ENCODE results near the gene ME3.
"Not testable (repeated sequence)": the region's sequence is repeated elsewhere in the genome, so short reads cannot be mapped to it uniquely, and the experiment has no call there.

ME3 gene

DNA sequence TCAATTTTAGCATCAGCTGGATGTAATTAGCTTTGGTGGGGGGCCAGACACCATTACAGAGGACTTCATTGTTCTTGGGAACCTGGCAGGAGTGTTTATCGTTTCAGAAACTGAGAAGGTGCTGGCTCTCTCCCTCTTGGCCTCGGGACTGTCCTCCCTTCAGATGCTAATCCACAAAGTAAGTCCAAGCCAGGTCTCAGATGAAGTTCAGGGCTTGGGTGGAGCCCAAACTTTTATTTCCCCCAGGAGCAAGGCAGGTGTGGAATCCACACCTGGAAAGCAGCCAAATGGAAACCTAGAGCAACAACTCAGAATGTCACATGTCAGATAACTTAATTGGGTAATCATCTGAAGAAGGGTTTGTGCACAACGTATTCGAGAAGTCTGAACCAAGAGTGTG, 119.2 kb downstream of the ME3 start:
- DNase-seq (ENCODE audit: low spot score in 2 of 2) (no peak), ATAC-seq (ENCODE audit: low read depth) (no peak)
- Mint-ChIP-seq H3K36me3 (no peaks in the 10 kb centered on the region), H3K27ac (no peak overlapping the region), H3K9me3 (no peaks in the 10 kb centered on the region), H3K4me3 (no peak overlapping the region), H3K4me1 (no peaks in the 10 kb centered on the region), H3K27me3 (peaks cover 5% of the 10 kb centered on the region)

DNA sequence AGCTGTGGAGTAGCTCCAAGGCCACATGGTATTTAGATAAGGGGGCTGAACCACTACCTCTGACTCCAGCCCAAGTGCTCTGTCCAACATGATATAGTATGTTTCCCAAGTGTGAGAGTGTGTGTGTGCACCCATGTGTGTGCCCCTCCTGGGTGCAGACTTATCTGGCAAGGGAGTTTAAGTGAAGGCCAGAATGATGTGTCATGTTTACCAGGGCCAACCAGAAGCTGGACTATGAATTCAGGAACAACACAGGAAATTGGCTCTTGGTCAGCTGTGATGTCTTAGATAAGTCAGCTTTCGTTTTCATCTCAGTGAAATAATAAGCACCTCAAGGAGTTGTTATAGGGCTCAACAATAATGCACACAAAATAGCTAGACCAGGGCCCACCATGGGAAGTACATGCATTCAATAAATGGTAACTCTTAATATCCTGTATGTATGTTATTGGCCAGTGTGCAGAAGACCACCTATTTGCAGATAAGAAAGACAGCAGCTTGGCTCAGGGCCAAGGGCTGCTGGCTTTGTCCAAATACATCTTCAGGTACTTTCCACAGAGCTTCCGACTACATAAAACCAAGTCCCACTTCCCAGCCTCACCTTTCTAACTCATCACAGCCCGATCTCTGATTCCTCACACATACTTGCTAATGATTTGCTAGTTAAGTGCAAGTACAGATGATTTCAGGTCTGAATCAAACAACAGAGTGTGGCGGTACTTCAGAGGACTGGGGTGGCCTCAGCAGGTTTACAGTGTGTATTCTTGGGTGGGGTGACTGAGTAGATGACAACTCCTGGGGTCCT, 120.9 kb downstream of the ME3 start:
- no peak for DNase-seq (ENCODE audit: low spot score in 2 of 2)
- Mint-ChIP-seq H3K27me3 (peaks cover 5% of the 10 kb centered on the region), H3K4me1 (no peaks in the 10 kb centered on the region), H3K27ac (no peak overlapping the region), H3K4me3 (no peak overlapping the region), H3K9me3 (no peaks in the 10 kb centered on the region), H3K36me3 (no peaks in the 10 kb centered on the region)
- no peak for ATAC-seq (ENCODE audit: low read depth)

DNA sequence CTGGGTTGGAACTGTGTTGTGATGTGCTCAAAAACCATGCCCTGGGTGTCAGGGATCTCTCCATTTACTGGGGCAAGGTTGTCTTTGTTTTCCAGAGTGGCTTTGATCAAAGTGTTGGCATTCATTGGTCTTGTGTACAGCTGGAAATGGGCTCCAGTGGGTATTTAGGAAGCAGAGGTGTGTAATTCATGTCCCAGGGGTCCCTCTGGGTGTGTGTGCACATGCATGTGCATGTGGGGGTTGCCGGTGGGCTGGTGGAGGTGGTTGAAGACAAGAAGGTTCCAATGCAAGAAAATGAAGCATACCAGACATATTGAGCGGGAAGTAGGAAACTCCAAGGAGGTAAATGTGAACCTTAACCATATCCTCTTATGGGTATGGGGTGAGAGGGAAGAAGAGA, 121.7 kb downstream of the ME3 start:
- no peaks in the 10 kb centered on the region for H3K9me3 Mint-ChIP-seq
- peaks cover 5% of the 10 kb centered on the region for H3K27me3 Mint-ChIP-seq
- no peaks in the 10 kb centered on the region for H3K36me3 Mint-ChIP-seq
- no peak for ATAC-seq (ENCODE audit: low read depth)
- no peaks in the 10 kb centered on the region for H3K4me1 Mint-ChIP-seq
- H3K4me3 Mint-ChIP-seq = no peak overlapping the region
- H3K27ac Mint-ChIP-seq = no peak overlapping the region
- DNase-seq (ENCODE audit: low spot score in 2 of 2) = no peak

DNA sequence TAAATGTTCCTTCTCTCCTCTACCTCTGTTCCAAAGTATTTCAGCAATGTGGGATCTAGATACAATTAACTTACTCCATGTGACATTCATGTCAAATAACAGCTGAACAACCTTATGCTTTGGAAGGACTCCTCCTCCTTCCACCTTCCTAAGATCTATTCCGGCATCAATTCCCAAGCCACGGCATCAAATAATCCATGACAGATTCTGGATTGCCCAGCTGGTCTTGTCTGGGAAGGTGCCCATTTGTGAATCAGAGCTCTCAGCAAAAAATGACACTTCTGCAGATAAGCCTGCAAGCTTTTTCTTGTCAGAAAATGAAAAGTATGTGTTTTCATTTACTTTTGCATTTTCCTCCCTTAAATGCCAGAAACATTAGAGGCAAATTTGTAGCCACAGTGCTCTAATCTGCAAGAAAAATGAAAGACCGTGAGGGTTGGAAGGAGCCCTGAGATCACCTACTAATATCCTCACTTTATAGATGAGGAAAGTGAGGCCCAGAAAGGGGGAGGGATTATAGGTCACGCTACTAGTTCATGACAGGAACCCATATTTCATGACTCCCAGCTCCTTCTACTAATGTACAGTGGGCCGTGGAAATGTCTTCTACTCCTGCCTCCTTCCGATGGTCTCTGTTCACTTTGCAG, 124.0 kb downstream of the ME3 start:
- Mint-ChIP-seq H3K9me3 (no peaks in the 10 kb centered on the region), H3K4me3 (no peak overlapping the region), H3K27me3 (peaks cover 5% of the 10 kb centered on the region), H3K4me1 (no peaks in the 10 kb centered on the region), H3K27ac (no peak overlapping the region), H3K36me3 (no peaks in the 10 kb centered on the region)
- DNase-seq (ENCODE audit: low spot score in 2 of 2) (no peak), ATAC-seq (ENCODE audit: low read depth) (no peak)

DNA sequence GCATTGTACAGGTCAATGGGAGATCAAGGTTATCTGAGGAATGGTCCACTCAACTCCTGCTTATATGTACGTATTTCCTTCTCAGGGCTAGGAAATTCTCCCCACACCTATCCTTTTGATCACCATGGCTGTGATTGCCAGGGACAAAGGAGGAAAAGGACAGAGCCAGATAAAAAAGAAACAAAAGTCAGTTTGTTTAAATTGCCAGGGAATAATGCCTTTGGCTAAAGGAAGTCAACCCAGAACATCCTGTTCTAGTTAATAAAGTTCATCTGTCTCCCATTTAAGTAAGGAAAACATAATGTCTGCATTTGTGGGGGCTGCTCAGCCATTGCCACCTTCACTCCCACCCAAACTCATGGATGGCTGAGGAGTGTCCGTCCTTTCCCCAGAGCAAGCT, 124.7 kb downstream of the ME3 start:
- DNase-seq (ENCODE audit: low spot score in 2 of 2) (no peak), ATAC-seq (ENCODE audit: low read depth) (no peak)
- H3K4me3 Mint-ChIP-seq = no peak overlapping the region
- no peaks in the 10 kb centered on the region for H3K4me1 Mint-ChIP-seq
- H3K27ac Mint-ChIP-seq = no peak overlapping the region
- no peaks in the 10 kb centered on the region for H3K36me3 Mint-ChIP-seq
- no peaks in the 10 kb centered on the region for H3K9me3 Mint-ChIP-seq
- peaks cover 5% of the 10 kb centered on the region for H3K27me3 Mint-ChIP-seq

DNA sequence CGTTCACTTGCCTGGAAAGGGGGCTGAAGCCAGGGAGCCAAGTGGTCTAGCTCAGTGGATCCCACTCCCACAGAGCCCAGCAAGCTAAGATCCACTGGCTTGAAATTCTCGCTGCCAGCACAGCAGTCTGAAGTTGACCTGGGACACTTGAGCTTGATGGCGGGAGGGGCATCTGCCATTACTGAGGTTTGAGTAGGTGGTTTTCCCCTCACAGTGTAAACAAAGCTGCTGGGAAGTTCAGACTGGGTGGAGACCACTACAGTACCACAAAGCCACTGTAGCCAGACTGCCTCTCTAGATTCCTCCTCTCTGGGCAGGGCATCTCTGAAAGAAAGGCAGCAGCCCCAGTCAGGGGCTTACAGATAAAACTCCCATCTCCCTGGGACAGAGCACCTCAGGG, 131.1 kb downstream of the ME3 start:
- H3K27me3 Mint-ChIP-seq; H3K9me3 Mint-ChIP-seq; ATAC-seq (ENCODE audit: low read depth); H3K27ac Mint-ChIP-seq; H3K36me3 Mint-ChIP-seq; H3K4me3 Mint-ChIP-seq; DNase-seq (ENCODE audit: low spot score in 2 of 2); H3K4me1 Mint-ChIP-seq: not testable (repeated sequence)

DNA sequence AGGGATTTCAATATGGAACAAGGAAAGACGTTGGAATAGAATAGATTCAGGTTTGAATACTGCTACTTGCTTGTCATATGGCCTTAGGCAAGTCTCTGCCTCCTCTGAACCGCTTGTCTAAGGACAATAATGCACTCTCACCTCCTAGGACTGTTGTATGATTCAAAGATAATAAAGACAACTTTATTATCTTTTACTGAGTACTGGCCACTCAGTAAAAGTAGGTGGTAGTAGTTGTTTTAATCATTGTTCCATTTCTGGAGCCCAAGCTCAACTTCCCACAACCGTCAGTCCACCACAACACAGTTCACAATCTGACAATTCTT, 134.2 kb downstream of the ME3 start:
- Mint-ChIP-seq H3K36me3 (no peaks in the 10 kb centered on the region), H3K27ac (no peak overlapping the region)

DNA sequence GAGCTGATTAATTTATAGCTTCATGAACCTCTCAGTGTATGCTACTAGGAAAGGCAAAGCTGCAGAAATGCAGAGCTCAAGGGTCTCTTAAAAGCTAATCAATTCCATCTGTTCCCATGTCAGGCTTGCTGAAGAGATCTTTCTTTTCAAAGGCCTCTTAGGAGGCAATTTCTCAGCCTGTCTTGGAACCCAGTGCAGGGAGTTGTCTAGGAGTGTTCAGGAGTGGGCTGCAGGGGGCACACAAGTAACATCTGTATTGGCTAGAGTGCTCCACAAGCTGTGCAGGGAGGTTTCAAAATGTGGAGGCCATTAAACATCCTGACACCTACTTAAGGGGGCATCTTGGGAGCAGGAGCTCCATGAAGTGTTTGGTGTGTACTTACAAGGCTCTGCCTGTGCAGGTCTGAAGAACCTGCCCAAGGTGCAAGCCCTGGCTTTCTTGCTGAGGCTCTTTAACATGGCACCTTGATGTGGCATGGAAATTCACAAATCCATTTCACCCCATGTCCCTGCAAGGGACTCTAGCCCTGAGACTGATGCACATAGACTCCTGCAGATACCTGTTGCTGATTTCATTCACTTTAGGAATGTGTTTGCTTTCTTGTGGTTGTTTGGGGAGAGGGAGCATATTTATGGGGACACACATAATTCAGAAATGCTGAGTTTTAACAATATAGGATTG, 134.7 kb downstream of the ME3 start:
- H3K4me3 Mint-ChIP-seq = no peak overlapping the region
- no peak for ATAC-seq (ENCODE audit: low read depth)
- no peak for DNase-seq (ENCODE audit: low spot score in 2 of 2)

More for the DNA sequence above, 134.2 kb downstream of the ME3 start:
- DNase-seq (ENCODE audit: low spot score in 2 of 2) (no peak), ATAC-seq (ENCODE audit: low read depth) (no peak)
- Mint-ChIP-seq H3K4me1 (no peaks in the 10 kb centered on the region), H3K4me3 (no peak overlapping the region), H3K9me3 (peaks cover 2% of the 10 kb centered on the region), H3K27me3 (peaks cover 4% of the 10 kb centered on the region)

DNA sequence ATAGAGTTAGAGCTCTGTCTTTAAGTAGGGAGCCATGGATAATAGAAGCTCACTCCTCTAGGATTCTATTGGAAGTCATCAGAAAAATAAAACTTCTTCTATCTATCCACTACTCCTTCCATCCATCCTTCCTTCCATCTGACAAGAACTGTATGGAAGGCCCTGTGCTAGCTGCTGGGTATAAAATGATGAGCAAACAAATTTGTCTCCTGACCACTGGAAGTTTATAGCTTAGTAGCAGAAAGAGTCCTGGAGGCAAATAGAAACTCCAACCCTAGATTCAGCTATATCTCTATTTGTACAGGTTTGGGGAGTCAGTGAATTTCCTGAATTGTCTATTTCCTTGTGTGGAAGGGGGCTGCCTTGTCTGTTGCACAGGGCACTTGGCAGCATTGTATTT, 136.6 kb downstream of the ME3 start:
- peaks cover 3% of the 10 kb centered on the region for H3K27me3 Mint-ChIP-seq
- no peak overlapping the region for H3K27ac Mint-ChIP-seq
- H3K4me3 Mint-ChIP-seq = no peak overlapping the region
- DNase-seq (ENCODE audit: low spot score in 2 of 2) (no peak), ATAC-seq (ENCODE audit: low read depth) (no peak)
- peaks cover 2% of the 10 kb centered on the region for H3K9me3 Mint-ChIP-seq
- no peaks in the 10 kb centered on the region for H3K4me1 Mint-ChIP-seq
- no peaks in the 10 kb centered on the region for H3K36me3 Mint-ChIP-seq

More for the DNA sequence above, 134.7 kb downstream of the ME3 start:
- Mint-ChIP-seq H3K36me3 (no peaks in the 10 kb centered on the region), H3K27ac (no peak overlapping the region), H3K4me1 (no peaks in the 10 kb centered on the region), H3K9me3 (peaks cover 2% of the 10 kb centered on the region), H3K27me3 (peaks cover 4% of the 10 kb centered on the region)

DNA sequence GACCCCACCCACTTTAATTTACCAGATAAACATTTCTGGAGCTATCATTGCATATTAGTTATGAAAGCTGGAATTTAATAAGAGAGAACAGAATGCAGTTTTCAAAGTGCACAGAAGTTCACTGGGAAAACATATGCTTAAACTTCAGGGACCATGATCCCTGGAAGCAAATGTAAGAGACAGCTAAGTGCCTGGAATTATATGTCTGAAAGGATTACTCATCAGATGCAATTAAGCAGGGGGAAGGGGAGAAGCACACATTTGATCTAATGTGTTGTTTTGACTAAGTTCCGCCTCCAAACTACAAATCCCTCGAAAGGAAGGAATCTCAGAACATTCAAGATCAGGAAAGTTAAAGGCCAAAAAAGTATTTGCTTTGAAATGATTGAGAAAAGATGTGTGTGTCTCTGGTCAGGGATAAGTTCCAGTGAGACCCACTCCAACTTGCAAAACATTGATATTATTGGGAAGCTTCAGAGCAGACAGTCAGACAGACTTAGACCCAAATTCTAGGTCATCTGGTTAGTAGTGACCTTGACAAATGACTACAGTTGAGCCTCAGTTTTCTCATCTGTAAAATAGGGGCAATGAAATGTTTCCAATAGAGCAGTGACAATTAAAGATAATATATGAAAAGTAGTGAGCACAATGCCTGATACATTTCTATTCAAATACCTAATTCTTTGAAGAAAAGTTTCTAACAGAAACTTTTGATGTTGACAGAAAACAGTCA, 147.6 kb downstream of the ME3 start:
- H3K4me3 Mint-ChIP-seq = no peak overlapping the region

DNA sequence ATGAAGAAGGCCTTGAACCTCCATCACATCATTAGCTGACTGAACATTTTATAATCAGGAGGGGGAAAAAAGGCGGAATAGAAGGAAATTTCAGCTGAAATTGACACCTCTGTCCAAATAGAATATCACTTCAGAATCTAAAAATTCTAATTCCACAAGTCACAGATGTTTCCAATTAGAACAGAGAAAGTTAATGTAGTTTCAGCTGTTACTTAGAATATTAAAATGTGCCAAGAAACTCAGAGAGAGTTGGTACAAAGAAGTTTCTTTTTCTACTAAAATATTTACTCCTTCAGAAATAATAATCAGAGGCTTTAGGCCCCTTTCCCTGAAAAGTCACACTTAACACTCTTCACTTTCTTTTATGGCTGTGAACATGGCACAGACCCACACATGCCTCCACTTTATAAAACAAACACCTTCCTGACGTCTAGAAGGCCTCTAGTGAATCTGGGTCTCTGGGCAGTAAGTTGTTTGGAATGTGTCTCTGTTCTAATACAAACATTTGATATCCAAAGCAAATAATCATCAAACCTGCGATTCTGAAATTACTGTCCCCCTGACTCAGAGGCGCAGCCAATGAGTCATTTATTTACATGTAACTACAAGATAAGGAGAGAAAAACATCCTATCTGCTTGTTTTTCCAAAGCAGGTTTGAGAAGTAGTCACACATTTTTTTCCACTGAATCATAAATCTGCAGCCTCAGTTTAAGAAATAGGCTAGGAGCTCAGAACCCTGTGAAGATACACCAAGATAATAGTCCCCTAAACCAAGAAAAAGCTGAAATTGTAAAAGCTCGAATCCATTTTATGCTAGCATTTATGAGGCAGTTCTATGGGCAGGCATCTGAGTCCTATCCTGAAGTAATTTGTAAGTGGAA, 148.4 kb downstream of the ME3 start:
- no peaks in the 10 kb centered on the region for H3K4me1 Mint-ChIP-seq
- H3K9me3 Mint-ChIP-seq = peaks cover 11% of the 10 kb centered on the region
- H3K27ac Mint-ChIP-seq = no peak overlapping the region
- no peak for ATAC-seq (ENCODE audit: low read depth)
- H3K4me3 Mint-ChIP-seq = no peak overlapping the region
- H3K36me3 Mint-ChIP-seq = no peaks in the 10 kb centered on the region
- peaks cover 16% of the 10 kb centered on the region for H3K27me3 Mint-ChIP-seq
- DNase-seq (ENCODE audit: low spot score in 2 of 2) = no peak

More for the DNA sequence above, 147.6 kb downstream of the ME3 start:
- Mint-ChIP-seq H3K27ac (no peak overlapping the region), H3K9me3 (peaks cover 11% of the 10 kb centered on the region), H3K36me3 (no peaks in the 10 kb centered on the region), H3K27me3 (peaks cover 16% of the 10 kb centered on the region), H3K4me1 (no peaks in the 10 kb centered on the region)
- ATAC-seq (ENCODE audit: low read depth) (no peak), DNase-seq (ENCODE audit: low spot score in 2 of 2) (no peak)

DNA sequence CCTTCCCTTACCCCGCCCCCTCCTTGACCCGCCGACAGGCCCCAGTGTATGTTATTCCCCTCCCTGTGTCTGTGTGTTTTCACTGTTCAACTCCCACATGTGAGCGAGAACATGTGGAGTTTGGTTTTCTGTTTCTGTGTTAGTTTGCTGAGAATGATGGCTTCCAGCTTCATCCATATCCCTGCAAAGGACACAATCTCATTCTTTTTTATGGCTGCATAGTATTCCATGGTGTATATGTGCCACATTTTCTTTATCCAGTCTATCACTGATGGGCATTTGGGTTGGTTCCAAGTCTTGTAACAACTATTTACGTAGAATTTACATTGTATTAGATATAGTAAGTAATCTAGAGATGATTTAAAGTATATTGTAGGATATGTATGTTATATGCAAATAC, 149.9 kb downstream of the ME3 start:
- not testable (repeated sequence) for H3K9me3 Mint-ChIP-seq; H3K4me3 Mint-ChIP-seq; H3K4me1 Mint-ChIP-seq; DNase-seq (ENCODE audit: low spot score in 2 of 2); H3K27ac Mint-ChIP-seq; ATAC-seq (ENCODE audit: low read depth); H3K36me3 Mint-ChIP-seq
- H3K27me3 Mint-ChIP-seq = peaks cover 13% of the 10 kb centered on the region

DNA sequence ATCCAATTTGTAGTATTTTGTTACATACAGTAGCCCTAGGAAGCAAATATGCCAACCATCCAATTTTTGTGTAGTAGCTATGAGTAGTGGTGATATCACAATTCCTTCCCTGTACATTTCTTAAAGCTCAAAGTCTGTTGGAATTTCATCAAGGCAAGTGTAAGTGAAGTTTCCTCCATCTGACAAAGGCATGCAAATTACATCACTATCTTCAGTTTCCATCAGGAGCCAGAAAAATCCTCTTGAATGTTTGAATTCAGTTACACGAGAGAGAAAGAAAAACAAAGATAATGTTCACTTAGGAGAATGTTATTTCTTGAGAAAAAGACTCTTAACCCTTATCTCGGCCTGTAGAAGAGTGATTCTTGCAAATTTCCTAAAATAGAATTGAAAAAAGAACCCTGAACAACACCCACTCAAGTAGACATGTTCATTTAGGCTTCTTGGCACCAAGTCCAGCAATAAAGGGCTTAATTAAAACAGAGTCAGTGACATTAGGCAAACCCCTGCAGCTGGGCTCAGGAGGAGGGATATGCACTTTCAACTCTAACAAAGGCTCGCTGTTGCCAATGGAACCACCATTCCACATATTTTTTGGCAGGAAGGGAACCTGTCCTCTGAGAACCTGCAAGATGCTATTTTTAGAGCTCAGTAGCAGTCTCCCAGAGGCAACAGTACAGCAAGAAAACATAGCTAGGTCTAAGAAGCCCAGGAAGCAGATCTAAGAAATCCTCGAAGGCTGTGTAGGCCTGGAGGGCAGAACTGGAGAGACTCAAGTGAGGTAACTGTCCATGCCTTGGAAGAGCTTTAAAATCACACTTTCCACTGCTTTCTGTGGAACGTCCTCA, 153.1 kb downstream of the ME3 start:
- Mint-ChIP-seq H3K36me3 (no peaks in the 10 kb centered on the region), H3K4me3 (no peak overlapping the region), H3K9me3 (no peaks in the 10 kb centered on the region), H3K27me3 (peaks cover 7% of the 10 kb centered on the region), H3K27ac (no peak overlapping the region), H3K4me1 (peaks cover 1% of the 10 kb centered on the region)
- ATAC-seq (ENCODE audit: low read depth) (no peak), DNase-seq (ENCODE audit: low spot score in 2 of 2) (no peak)
